ENCODE results near the gene VWA3A.
"Not testable (repeated sequence)": the region's sequence is repeated elsewhere in the genome, so short reads cannot be mapped to it uniquely, and the experiment has no call there.

The VWA3A gene, protein sequence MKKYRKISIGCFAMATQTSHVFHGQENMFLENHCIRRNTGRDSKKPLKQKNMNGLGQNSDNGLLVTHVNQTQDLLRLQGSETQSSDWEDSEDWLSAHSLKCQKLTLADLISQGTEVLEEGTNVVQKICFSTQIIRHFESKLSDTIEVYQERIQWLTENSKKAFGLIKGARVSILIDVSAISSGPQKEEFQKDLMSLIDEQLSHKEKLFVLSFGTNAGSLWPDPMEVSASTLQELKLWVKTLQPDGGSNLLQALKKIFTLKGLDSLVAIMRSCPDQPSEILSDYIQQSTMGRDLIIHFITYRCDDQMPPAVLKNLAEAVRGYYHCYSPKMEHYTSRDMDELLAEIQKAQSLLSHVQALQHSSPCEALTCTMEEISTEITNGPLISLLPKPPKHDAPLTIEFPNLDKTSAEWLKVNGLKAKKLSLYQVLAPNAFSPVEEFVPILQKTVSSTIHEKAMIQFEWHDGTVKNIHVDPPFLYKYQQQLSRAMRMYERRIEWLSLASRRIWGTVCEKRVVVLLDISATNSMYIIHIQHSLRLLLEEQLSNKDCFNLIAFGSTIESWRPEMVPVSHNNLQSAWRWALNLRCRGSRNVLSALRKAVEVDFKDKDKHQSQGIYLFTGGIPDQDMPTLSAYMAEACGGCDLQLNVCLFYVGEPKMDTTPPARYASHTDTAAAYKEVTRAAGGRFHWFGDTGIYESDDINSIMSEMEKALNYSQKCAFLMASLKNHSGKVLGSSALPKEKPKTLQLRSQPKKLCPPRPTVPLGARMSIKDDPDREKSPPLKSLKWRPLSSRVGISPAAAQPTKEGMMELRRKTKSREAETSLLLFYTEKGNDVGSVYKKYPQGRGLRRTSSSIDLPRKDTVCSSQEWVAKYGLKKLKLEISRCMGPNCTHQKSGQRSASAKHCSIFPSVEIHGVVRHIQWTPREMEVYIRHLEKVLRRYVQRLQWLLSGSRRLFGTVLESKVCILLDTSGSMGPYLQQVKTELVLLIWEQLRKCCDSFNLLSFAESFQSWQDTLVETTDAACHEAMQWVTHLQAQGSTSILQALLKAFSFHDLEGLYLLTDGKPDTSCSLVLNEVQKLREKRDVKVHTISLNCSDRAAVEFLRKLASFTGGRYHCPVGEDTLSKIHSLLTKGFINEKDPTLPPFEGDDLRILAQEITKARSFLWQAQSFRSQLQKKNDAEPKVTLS

GRCh38 chr16:22092143-22092933, at the start of gene VWA3A:
Gene VWA3A (plus strand): TSS chr16:22092541. CDS start chr16:22092638, 97 bp downstream.
- no peak for TF ChIP-seq CTCF (IDR thresholded peaks at IDR 0.05; ENCODE audit: low read depth, low read length)
- H3K4me3 ChIP-seq (ENCODE audit: low read depth, low read length), result no peak within 1 kb of the TSS

- not testable (repeated sequence) for H3K4me3 ChIP-seq (ENCODE audit: low read depth, low read length)
These were observed 48.5 kb upstream of the VWA3A start for GRCh38 chr16:22043882-22044281.

DNA sequence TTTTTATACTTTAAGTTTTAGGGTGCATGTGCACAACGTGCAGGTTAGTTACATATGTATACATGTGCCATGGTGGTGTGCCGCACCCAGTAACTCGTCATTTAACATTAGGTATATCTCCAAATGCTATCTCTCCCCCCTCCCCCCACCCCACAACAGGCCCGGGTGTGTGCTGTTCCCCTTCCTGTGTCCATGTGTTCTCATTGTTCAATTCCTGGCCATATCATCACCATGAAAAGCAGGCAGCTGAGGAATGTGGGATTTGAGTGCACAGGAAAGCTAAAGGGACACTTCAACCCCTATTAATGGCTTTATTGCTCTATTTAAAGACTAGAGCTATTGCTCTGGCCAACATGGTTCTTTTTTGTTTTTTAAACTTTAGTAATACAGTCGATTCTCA, 46.5 kb upstream of the VWA3A start:
- H3K4me3 ChIP-seq (ENCODE audit: low read depth, low read length), result not testable (repeated sequence)

GRCh38 chr16:22050963-22051362, 41.4 kb upstream of the VWA3A start:
- TF ChIP-seq CTCF (IDR thresholded peaks at IDR 0.05; ENCODE audit: low read depth, low read length), result no peak
- H3K4me3 ChIP-seq (ENCODE audit: low read depth, low read length), result no peak overlapping the region

DNA sequence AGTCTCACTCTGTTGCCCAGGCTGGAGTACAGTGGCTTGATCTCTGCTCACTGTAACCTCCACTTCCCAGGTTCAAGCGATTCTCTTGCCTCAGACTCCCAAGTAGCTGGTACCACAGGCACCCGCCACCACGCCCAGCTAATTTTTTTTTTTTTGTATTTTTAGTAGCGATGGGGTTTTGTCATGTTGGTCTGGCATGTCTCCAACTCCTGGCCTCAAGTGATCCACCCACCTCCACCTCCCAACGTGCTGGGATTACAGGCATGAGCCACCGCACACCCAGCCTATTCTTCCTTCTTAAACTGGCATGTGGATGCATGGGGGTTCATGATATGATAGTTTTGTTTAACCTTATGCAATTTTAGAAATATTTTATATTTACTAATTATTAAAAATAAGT, 39.4 kb upstream of the VWA3A start:
- TF ChIP-seq CTCF (IDR thresholded peaks at IDR 0.05; ENCODE audit: low read depth, low read length), result no peak
- H3K4me3 ChIP-seq (ENCODE audit: low read depth, low read length), result no peak overlapping the region

DNA sequence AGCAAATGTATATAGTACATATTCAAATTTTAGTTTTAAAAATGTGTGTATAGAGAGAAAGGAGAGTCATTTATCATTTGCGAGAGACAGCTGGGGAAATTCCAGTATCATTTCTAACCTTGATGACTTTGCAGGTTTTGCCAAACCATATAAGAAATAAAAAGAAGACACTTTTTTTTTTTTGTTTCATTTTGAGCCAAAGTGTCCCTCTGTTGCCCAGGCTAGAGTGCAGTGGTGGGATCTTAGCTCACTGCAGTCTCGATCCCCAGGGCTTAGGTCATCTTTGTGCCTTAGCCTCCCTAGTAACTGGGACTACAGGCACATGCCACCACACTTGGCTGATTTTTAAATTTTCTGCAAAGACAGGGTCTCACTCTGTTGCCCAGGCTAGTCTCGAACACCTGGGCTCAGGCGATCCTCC, 38.4 kb upstream of the VWA3A start:
- H3K4me3 ChIP-seq (ENCODE audit: low read depth, low read length), result no peak overlapping the region

More for the DNA sequence above, 38.4 kb upstream of the VWA3A start:
- no peak for TF ChIP-seq CTCF (IDR thresholded peaks at IDR 0.05; ENCODE audit: low read depth, low read length)
